ENCODE measurements around the gene TYW1B.
"Not testable (repeated sequence)": the region's sequence is repeated elsewhere in the genome, so short reads cannot be mapped to it uniquely, and the experiment has no call there.

The TYW1B gene

GRCh38 chr7:72544531-72544930 is 283.5 kb downstream of the TYW1B start:
- H3K4me3 ChIP-seq (ENCODE audit: low read length); H3K27ac ChIP-seq (ENCODE audit: low read depth, low read length); H3K27me3 ChIP-seq (ENCODE audit: control insufficient read depth, insufficient read depth, low read length); H3K36me3 ChIP-seq (ENCODE audit: control insufficient read depth, insufficient read depth, low read length); H3K9ac ChIP-seq (ENCODE audit: low read length); H3K4me1 ChIP-seq (ENCODE audit: control insufficient read depth, insufficient read depth, low read length): not testable (repeated sequence)

DNA sequence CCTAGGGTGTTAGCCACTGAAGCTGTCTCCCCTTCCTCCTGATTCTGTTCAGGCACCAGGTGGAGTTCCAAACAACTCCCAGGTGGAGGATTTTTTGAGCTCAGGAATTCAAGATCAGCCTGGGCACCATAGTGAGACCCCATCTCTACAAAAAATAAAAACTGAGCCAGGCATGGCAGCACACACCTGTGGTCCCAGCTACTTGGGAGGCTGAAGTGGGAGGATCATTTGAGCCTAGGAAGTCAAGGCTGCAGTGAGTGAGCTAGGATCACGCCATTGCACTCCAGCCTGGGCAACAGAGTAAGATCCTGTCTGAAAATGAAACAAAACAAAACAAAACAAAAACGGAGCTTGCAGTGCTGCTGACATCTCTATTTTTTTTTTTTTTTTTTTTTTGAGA is 287.1 kb downstream of the TYW1B start:
- H3K9ac ChIP-seq (ENCODE audit: low read length): no peak overlapping the region

DNA sequence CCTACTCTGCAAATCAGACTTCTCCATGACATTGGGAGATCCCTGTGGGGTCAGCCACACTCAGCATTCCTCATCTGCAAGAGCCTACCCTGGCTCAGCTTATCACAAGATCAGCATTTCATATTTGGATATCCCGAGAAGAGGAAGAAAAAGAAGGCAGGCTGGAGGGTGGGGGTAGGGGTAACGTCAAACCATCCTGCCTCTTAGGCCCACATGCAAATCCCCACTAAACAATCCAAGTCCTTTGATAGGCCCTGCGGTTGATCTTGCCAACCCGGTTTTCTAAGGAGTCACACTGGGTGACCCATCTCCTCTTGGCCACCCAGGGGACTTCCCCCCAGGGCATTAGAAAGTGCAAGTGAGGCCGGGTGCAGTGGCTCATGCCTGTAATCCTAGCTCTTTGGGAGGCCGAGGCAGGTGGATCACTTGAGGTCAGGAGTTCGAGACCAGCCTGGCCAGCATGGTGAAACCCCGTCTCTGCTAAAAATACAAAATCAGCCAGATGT is 287.8 kb downstream of the TYW1B start:
- H3K9ac ChIP-seq (ENCODE audit: low read length): no peak overlapping the region
- no peaks in the 10 kb centered on the region for H3K4me1 ChIP-seq (ENCODE audit: control insufficient read depth, insufficient read depth, low read length)
- H3K4me3 ChIP-seq (ENCODE audit: low read length): no peak overlapping the region
- no peak overlapping the region for H3K27ac ChIP-seq (ENCODE audit: low read depth, low read length)
- H3K27me3 ChIP-seq (ENCODE audit: control insufficient read depth, insufficient read depth, low read length): no peaks in the 10 kb centered on the region
- H3K36me3 ChIP-seq (ENCODE audit: control insufficient read depth, insufficient read depth, low read length): no peaks in the 10 kb centered on the region

More for the DNA sequence above, 287.1 kb downstream of the TYW1B start:
- Histone ChIP-seq H3K27me3 (ENCODE audit: control insufficient read depth, insufficient read depth, low read length) (no peaks in the 10 kb centered on the region), H3K27ac (ENCODE audit: low read depth, low read length) (no peak overlapping the region), H3K4me1 (ENCODE audit: control insufficient read depth, insufficient read depth, low read length) (no peaks in the 10 kb centered on the region), H3K4me3 (ENCODE audit: low read length) (no peak overlapping the region), H3K36me3 (ENCODE audit: control insufficient read depth, insufficient read depth, low read length) (no peaks in the 10 kb centered on the region)

GRCh38 chr7:72539702-72540101 is 288.3 kb downstream of the TYW1B start:
- no peaks in the 10 kb centered on the region for H3K36me3 ChIP-seq (ENCODE audit: control insufficient read depth, insufficient read depth, low read length)
- H3K4me1 ChIP-seq (ENCODE audit: control insufficient read depth, insufficient read depth, low read length): no peaks in the 10 kb centered on the region
- no peaks in the 10 kb centered on the region for H3K27me3 ChIP-seq (ENCODE audit: control insufficient read depth, insufficient read depth, low read length)
- no peak overlapping the region for H3K9ac ChIP-seq (ENCODE audit: low read length)
- H3K27ac ChIP-seq (ENCODE audit: low read depth, low read length): no peak overlapping the region
- H3K4me3 ChIP-seq (ENCODE audit: low read length): no peak overlapping the region

DNA sequence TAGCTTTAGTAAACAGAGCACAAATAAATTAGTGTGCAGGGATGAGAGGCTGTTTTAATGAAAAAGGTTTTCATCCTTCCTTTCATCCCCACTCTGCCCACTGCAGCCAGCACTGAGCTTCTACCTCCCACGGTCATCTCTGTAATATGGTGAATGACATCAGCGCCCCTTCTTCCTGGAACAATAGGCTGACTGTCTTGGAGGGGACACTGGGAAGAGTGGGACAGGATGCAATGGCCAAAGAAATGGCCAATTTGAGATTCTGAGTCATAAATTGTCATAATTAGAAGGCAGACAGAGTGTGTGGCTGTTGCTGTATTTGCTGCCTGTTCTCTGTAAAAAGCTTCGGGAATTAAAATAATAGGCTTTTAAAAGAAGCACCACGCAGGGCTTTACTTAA is 289.1 kb downstream of the TYW1B start:
- no peak overlapping the region for H3K4me3 ChIP-seq (ENCODE audit: low read length)
- H3K27ac ChIP-seq (ENCODE audit: low read depth, low read length): no peak overlapping the region
- no peak overlapping the region for H3K9ac ChIP-seq (ENCODE audit: low read length)
- H3K4me1 ChIP-seq (ENCODE audit: control insufficient read depth, insufficient read depth, low read length): no peaks in the 10 kb centered on the region
- no peaks in the 10 kb centered on the region for H3K36me3 ChIP-seq (ENCODE audit: control insufficient read depth, insufficient read depth, low read length)
- no peaks in the 10 kb centered on the region for H3K27me3 ChIP-seq (ENCODE audit: control insufficient read depth, insufficient read depth, low read length)

DNA sequence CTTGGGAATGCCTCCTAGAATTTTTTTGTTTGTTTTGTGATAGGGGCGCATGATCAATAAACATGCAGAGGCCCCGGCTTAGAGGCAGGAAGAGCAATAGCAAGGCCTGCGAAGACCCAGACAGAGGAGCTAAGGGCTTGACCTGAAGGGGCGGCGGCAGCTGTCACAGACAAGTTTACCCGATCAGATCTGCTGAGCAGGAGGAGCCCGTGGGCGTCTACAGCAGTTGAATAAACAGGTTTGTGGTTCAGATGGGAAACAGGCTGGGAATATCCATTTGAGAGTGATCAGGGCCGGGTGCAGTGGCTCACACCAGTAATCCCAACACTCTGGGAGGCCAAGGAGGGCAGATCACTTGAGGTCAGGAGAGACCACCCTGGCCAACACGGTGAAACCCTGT is 289.9 kb downstream of the TYW1B start:
- Histone ChIP-seq H3K27me3 (ENCODE audit: control insufficient read depth, insufficient read depth, low read length) (no peaks in the 10 kb centered on the region), H3K27ac (ENCODE audit: low read depth, low read length) (no peak overlapping the region), H3K4me3 (ENCODE audit: low read length) (no peak overlapping the region), H3K4me1 (ENCODE audit: control insufficient read depth, insufficient read depth, low read length) (no peaks in the 10 kb centered on the region), H3K9ac (ENCODE audit: low read length) (no peak overlapping the region), H3K36me3 (ENCODE audit: control insufficient read depth, insufficient read depth, low read length) (no peaks in the 10 kb centered on the region)

DNA sequence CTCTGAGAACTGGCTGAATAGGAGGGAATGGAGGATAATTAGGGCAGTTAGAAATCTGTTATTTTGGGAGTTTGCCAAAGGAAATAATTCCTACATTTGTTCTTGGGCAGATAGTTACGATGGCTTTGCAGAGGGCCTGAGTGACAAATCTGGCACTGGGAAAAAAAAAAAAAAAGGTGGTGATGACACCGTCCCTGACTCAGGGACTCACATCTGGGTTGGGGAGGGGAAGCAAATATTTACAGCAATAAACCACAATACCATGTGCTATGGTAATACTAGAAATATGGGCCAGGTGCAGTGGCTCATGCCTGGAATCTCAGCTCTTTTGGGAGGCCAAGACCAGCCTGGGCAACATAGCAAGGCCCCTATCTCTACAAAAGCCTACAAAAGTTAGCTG is 292.0 kb downstream of the TYW1B start:
- H3K36me3 ChIP-seq (ENCODE audit: control insufficient read depth, insufficient read depth, low read length); H3K27ac ChIP-seq (ENCODE audit: low read depth, low read length); H3K4me1 ChIP-seq (ENCODE audit: control insufficient read depth, insufficient read depth, low read length); H3K9ac ChIP-seq (ENCODE audit: low read length); H3K27me3 ChIP-seq (ENCODE audit: control insufficient read depth, insufficient read depth, low read length); H3K4me3 ChIP-seq (ENCODE audit: low read length): not testable (repeated sequence)

DNA sequence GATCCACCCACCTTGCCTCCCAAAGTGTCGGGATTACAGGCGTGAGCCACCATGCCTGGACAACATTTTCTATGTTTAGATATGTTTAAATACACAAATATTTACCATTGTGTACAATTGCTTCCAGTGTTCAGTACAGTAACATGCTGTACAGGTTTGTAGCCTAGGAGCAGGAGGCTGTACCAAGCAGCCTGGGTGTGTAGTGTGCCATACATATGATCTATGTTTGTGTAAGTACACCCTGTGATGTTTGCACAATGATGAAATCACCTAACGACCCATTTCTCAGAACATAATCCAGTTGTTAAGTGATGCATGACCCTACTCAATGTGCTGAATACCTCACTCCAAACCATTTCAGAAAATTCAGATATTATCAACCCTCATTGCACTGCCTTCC is 297.0 kb downstream of the TYW1B start:
- not testable (repeated sequence) for H3K9ac ChIP-seq (ENCODE audit: low read length); H3K4me1 ChIP-seq (ENCODE audit: control insufficient read depth, insufficient read depth, low read length); H3K36me3 ChIP-seq (ENCODE audit: control insufficient read depth, insufficient read depth, low read length); H3K27me3 ChIP-seq (ENCODE audit: control insufficient read depth, insufficient read depth, low read length); H3K27ac ChIP-seq (ENCODE audit: low read depth, low read length); H3K4me3 ChIP-seq (ENCODE audit: low read length)

Data from rectal smooth muscle tissue (tissue), 1 donor.